GM18519 (cell line): ENCODE measurements around the gene B3GALNT1.

Source experiments
- ATAC-seq: cut with Tn5 transposase; IDR thresholded peaks from one replicate; pipeline ENCODE4 v1.9.1; 2021; ENCODE audit warnings: mild to moderate bottlenecking, moderate library complexity; ENCODE audit not compliant: unreplicated experiment, low FRiP score

Gene B3GALNT1

GRCh38 chr3:161081633-161082032 is 23.5 kb downstream of the B3GALNT1 start:
- peak; percentile 75 for ATAC-seq

GRCh38 chr3:161073181-161073580 is 32.0 kb downstream of the B3GALNT1 start:
- ATAC-seq = no peak

GRCh38 chr3:161072751-161073150 is 32.4 kb downstream of the B3GALNT1 start:
- ATAC-seq = no peak

GRCh38 chr3:161072211-161072621 is 32.9 kb downstream of the B3GALNT1 start:
- no peak for ATAC-seq

GRCh38 chr3:161070980-161071663 is 34.0 kb downstream of the B3GALNT1 start:
- no peak for ATAC-seq

GRCh38 chr3:161070252-161070930 is 34.8 kb downstream of the B3GALNT1 start:
- no peak for ATAC-seq

- ATAC-seq = peak; percentile 97
These were observed 35.5 kb downstream of the B3GALNT1 start for GRCh38 chr3:161069511-161070251.

- ATAC-seq = no peak
These were observed 37.8 kb downstream of the B3GALNT1 start for GRCh38 chr3:161067335-161067734.

GRCh38 chr3:161066930-161067329 is 38.2 kb downstream of the B3GALNT1 start:
- no peak for ATAC-seq

GRCh38 chr3:161064413-161064812 is 40.7 kb downstream of the B3GALNT1 start:
- no peak for ATAC-seq

- ATAC-seq = no peak
These were observed 50.1 kb downstream of the B3GALNT1 start for GRCh38 chr3:161054860-161055604.

GRCh38 chr3:161051856-161052255 is 53.3 kb downstream of the B3GALNT1 start:
- no peak for ATAC-seq

- peak; percentile 88 for ATAC-seq
These were observed 54.2 kb downstream of the B3GALNT1 start for GRCh38 chr3:161050935-161051334.

GRCh38 chr3:161049683-161050248 is 55.4 kb downstream of the B3GALNT1 start:
- no peak for ATAC-seq

- peak; percentile 91 for ATAC-seq
These were observed 61.7 kb downstream of the B3GALNT1 start for GRCh38 chr3:161043336-161044035.

- peak; percentile 62 for ATAC-seq
These were observed 63.1 kb downstream of the B3GALNT1 start for GRCh38 chr3:161042023-161042501.

- no peak for ATAC-seq
These were observed 66.4 kb downstream of the B3GALNT1 start for GRCh38 chr3:161038725-161039124.

- ATAC-seq = no peak
These were observed 69.4 kb downstream of the B3GALNT1 start for GRCh38 chr3:161035711-161036110.

GRCh38 chr3:161034913-161035550 is 70.1 kb downstream of the B3GALNT1 start:
- peak; percentile 91 for ATAC-seq
